Psoas muscle (tissue), 8 donors: ENCODE data around the gene SCAF11. TPM values are rescaled to one million over a fixed set of nuclear protein-coding genes. Genes with fewer than 3 reads are reported as not detected.

Experiments used
- ATAC-seq, 4 donors: fragments of 200-7000 bp; cut with Tn5 transposase; one replicate each; pipeline ENCODE4 v1.9.1; 2020; ENCODE audit warnings: moderate library complexity in 3 of 4, mild to moderate bottlenecking in 2 of 4
- DNase-seq, 2 donors: peaks; one replicate each; pipeline ENCODE4 v3.0.0-alpha.2; 2020
- H3K27ac ChIP-seq: fragments of 200-600 bp; one replicate; pipeline ENCODE4 v1.8.0; 2022
- H3K27me3 ChIP-seq, 3 donors: fragments of 200-600 bp in 1 of 3; one replicate each; pipeline versions ENCODE4 v1.6.1 to v1.8.0; 2013 to 2022; ENCODE audit warnings: low read length in 2 of 3, mild to moderate bottlenecking in 2 of 3, moderate library complexity in 1 of 3; ENCODE audit not compliant: insufficient read depth in 3 of 3
- H3K36me3 ChIP-seq, 2 donors: fragments of 200-600 bp in 1 of 2; one replicate each; pipeline versions ENCODE4 v1.6.1 to v1.8.0; 2013 to 2022; ENCODE audit warnings: low read depth in 1 of 2, mild to moderate bottlenecking in 1 of 2, moderate library complexity in 1 of 2; ENCODE audit not compliant: insufficient read depth in 1 of 2
- H3K4me1 ChIP-seq: fragments of 200-600 bp; one replicate; pipeline ENCODE4 v1.8.0; 2022
- H3K4me3 ChIP-seq: fragments of 200-600 bp; one replicate; pipeline ENCODE4 v1.8.0; 2022; ENCODE audit warnings: mild to moderate bottlenecking
- H3K9me3 ChIP-seq: fragments of 200-600 bp; one replicate; pipeline ENCODE4 v1.8.0; 2022
- CTCF ChIP-seq: fragments of 200-600 bp; IDR thresholded peaks from one replicate; pipeline ENCODE4 v1.8.0; 2022; ENCODE audit warnings: antibody characterized with exemption
- WGBS, 3 donors: extraction: QIAGEN DNeasy Blood & Tissue Kit; methylation state at CpG; one replicate each; pipeline versions ENCODE4 v1.1.6 to v1.1.7; 2013; 5-methylcytosine and 5-hydroxymethylcytosine counted together
- intact Hi-C, 2 donors: fragments of 100-400 bp; cut with DNase I; formaldehyde crosslinking; loops; one replicate each; pipeline versions ENCODE4 v1.11.0 to v1.14.2; 2022
- polyA plus RNA-seq, 3 donors: library from polyadenylated mRNA; stranded (reverse); fragments of 200-250 nt; gene quantifications; one replicate each; pipeline ENCODE4 v1.2.3, GENCODE V29; 2013
- total RNA-seq, 4 donors: library from RNA; stranded (reverse); fragmentation: NEBNext Ultra II Directional in 2 of 4; extraction: Animal tissue kit (Norgen Biotek cat#: 25700) in 2 of 4; gene quantifications; one replicate each; pipeline versions ENCODE4 v1.2.1 to v1.2.4, GENCODE V29; 2021 to 2023
- donor health status: healthy with polysubstance abuse.
- donor health status: DM: no; HTN: no; CAD: no; lungs with moderate emphysema.
- donor health status: Bipolar disorder and iron deficiency.
- donor health status: healthy.
- donor health status: DM: yes; HTN: yes; CAD: no.
- donor health status: DM: no; HTN: no; CAD: no.
- donor health status: DM: no; HTN: no; CAD: no.
- donor health status: DM: yes; HTN: yes; CAD: no.

Gene SCAF11
- total and polyA plus RNA-seq, 7 donors: 28.5 to 90.0 (median 63.5) TPM

GRCh38 chr12:45883187-45883586, 107.2 kb downstream of the SCAF11 start:
- intact Hi-C loops: no loop called here
- 92 to 99% (median 98%) methylated on average over 1 of the region's 1 CpG for WGBS, 3 donors
- no peak for TF ChIP-seq CTCF
- Histone ChIP-seq H3K27ac (no peak overlapping the region), H3K36me3 (peaks cover 0 to 17% of the 10 kb centered on the region in 2 donors), H3K4me1 (no peaks in the 10 kb centered on the region), H3K4me3 (no peak overlapping the region), H3K9me3 (no peaks in the 10 kb centered on the region), H3K27me3 (no peaks in the 10 kb centered on the region)
- ATAC-seq (no peak), DNase-seq (no peak)

GRCh38 chr12:45880533-45880932, 109.8 kb downstream of the SCAF11 start:
- no peak overlapping the region for H3K4me3 ChIP-seq
- H3K36me3 ChIP-seq: peaks cover 2 to 21% of the 10 kb centered on the region in 2 donors
- H3K4me1 ChIP-seq: no peaks in the 10 kb centered on the region
- no peak for DNase-seq
- no peak overlapping the region for H3K27ac ChIP-seq
- WGBS, 3 donors: 80 to 85% (median 83%) methylated on average over 2 of the region's 2 CpGs
- TF ChIP-seq CTCF: no peak
- no peaks in the 10 kb centered on the region for H3K9me3 ChIP-seq
- intact Hi-C loops: no loop called here
- no peaks in the 10 kb centered on the region for H3K27me3 ChIP-seq
- no peak for ATAC-seq

- H3K36me3 ChIP-seq: peaks cover 3 to 22% of the 10 kb centered on the region in 2 donors
- no peaks in the 10 kb centered on the region for H3K4me1 ChIP-seq
- no peaks in the 10 kb centered on the region for H3K9me3 ChIP-seq
- H3K27me3 ChIP-seq: no peaks in the 10 kb centered on the region
- no peak overlapping the region for H3K4me3 ChIP-seq
- no peak for TF ChIP-seq CTCF
- intact Hi-C loops: no loop called here
- WGBS, 3 donors: 78 to 90% (median 86%) methylated on average over 2 of the region's 2 CpGs
- no peak for ATAC-seq
- DNase-seq: no peak
- H3K27ac ChIP-seq: no peak overlapping the region
These were observed 110.9 kb downstream of the SCAF11 start for GRCh38 chr12:45879363-45879895.

GRCh38 chr12:45878630-45879255, 111.6 kb downstream of the SCAF11 start:
- no peaks in the 10 kb centered on the region for H3K27me3 ChIP-seq
- ATAC-seq: no peak
- no peak for TF ChIP-seq CTCF
- no peak overlapping the region for H3K4me3 ChIP-seq
- no peaks in the 10 kb centered on the region for H3K9me3 ChIP-seq
- no peak for DNase-seq
- H3K4me1 ChIP-seq: no peaks in the 10 kb centered on the region
- H3K36me3 ChIP-seq: peaks cover 3 to 26% of the 10 kb centered on the region in 2 donors
- H3K27ac ChIP-seq: no peak overlapping the region
- intact Hi-C loops: no loop called here
- WGBS, 3 donors: 63 to 70% (median 69%) methylated on average over 8 of the region's 8 CpGs

- TF ChIP-seq CTCF: no peak
- H3K27me3 ChIP-seq: no peaks in the 10 kb centered on the region
- no peaks in the 10 kb centered on the region for H3K9me3 ChIP-seq
- DNase-seq (peak in 1 of 2 donors; percentile 22), ATAC-seq (no peak)
- H3K36me3 ChIP-seq: peaks cover 3 to 35% of the 10 kb centered on the region in 2 donors
- intact Hi-C loops: no loop called here
- no peak overlapping the region for H3K4me3 ChIP-seq
- no peaks in the 10 kb centered on the region for H3K4me1 ChIP-seq
- 98 to 99% (median 98%) methylated on average over 5 of the region's 5 CpGs for WGBS, 3 donors
- H3K27ac ChIP-seq: no peak overlapping the region
These were observed 113.3 kb downstream of the SCAF11 start for GRCh38 chr12:45877069-45877468.
